Activated naive CD8-positive, alpha-beta T cell treated with anti-CD3 and anti-CD28 coated beads, Interleukin-2, amount 10 ng/mL, durations not matched to agents 7 days and 5 days (primary cell): ENCODE measurements around the gene ZSWIM3. TPM values are rescaled to one million over a fixed set of nuclear protein-coding genes. Genes with fewer than 3 reads are reported as not detected.

Experiments used
- ATAC-seq: fragments of 150-1000 bp; cut with Tn5 transposase; one replicate; pipeline ENCODE4 v1.10.0; 2021; ENCODE audit warnings: low read depth, moderate library complexity
- POLR2A ChIA-PET: fragments of 350-600 bp; sonication (Branson Sonifier 250); formaldehyde crosslinking; loops from one replicate; lab custom pipeline; 2021; ENCODE audit warnings: antibody characterized with exemption; lab: Charles Lee
- DNase-seq: peaks from one replicate; pipeline ENCODE4 v3.0.0; 2021
- H3K27ac Mint-ChIP-seq: one replicate; pipeline ENCODE4 v1.8.0; 2022; ENCODE audit warnings: mild to moderate bottlenecking, mixed read lengths
- H3K27me3 Mint-ChIP-seq: one replicate; pipeline ENCODE4 v1.8.0; 2022; ENCODE audit warnings: mild to moderate bottlenecking, moderate library complexity, mixed read lengths
- H3K36me3 Mint-ChIP-seq: one replicate; pipeline ENCODE4 v1.8.0; 2021; ENCODE audit warnings: mild to moderate bottlenecking, mixed read lengths
- H3K4me1 Mint-ChIP-seq: one replicate; pipeline ENCODE4 v1.8.0; 2021; ENCODE audit warnings: mixed read lengths
- H3K4me3 Mint-ChIP-seq: one replicate; pipeline ENCODE4 v1.8.0; 2022; ENCODE audit warnings: mild to moderate bottlenecking, moderate library complexity, mixed read lengths
- H3K9me3 Mint-ChIP-seq: one replicate; pipeline ENCODE4 v1.8.0; 2021; ENCODE audit warnings: mixed read lengths
- total RNA-seq, 2 experiments: library from RNA; stranded (reverse); gene quantifications; one replicate each; pipeline ENCODE4 v1.2.3, GENCODE V29; 2021

Gene ZSWIM3
- total RNA-seq, 2 experiments from 2014 or later: 5.3 to 5.7 TPM

DNA sequence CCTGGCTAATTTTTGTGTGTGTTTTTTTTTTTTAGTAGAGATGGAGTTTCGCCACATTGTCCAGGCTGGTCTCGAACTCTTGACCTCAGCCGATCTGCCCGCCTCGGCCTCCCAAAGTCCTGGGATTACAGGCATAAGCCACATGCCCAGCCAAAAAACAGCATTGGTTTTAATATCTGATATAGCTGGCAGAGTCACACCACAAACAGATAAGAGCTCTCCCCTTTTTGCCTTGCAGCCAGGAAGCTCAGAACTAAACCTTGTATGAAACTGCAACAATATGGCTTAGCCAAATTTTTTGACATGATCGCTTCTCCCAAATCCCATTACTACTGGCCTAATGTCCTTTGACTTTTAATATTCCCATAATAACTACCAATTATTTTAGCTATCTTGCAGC, 5.1 kb upstream of the ZSWIM3 start:
- DNase-seq (no peak), ATAC-seq (no peak)
- POLR2A ChIA-PET: interaction anchor here (0.7 to 1.4 kb wide), 2 partner anchors 26 to 40 kb away, joined by 3 to 4 read pairs; no protein-coding TSS in a partner anchor
- Mint-ChIP-seq H3K9me3 (no peaks in the 10 kb centered on the region), H3K4me1 (peaks cover 14% of the 10 kb centered on the region), H3K27me3 (no peaks in the 10 kb centered on the region), H3K4me3 (no peak overlapping the region), H3K27ac (no peak overlapping the region), H3K36me3 (peaks cover 19% of the 10 kb centered on the region)

DNA sequence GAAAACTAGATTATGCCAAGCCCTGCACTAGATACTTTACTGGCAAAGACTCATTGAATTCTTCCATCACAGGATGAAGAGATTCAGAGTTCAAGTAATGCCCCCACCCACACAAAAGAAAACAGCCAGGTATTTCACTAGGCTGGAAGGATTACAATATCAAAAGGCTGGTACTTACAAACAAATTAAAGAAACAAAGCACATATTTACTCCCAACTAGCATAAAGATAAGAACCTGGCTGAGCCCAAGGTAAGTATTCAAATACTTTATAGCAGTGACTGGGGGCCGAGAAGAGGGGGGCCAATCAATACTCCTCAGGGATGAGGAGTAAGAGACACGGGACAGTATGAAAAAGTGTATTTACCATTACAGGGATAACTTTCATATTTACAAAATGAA, 3.9 kb upstream of the ZSWIM3 start:
- peaks cover 22% of the 10 kb centered on the region for H3K4me1 Mint-ChIP-seq
- no peak for ATAC-seq
- peaks cover 19% of the 10 kb centered on the region for H3K36me3 Mint-ChIP-seq

DNA sequence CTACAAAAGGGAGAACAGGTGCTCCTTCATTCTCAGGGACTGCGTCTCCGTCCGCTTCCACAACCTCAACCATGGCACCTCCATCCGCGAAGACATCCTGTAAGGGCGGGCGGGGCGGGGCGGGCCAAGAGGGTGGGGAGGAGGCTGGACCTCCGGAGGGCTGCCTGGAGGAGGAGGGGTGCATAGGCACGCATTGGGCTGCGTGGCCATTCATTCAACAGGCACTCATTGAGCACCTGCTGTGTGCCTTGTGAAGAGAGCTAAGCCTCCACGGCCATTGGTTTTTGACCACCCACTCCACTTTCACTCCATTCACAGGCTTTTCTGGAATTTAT, 435 bp downstream of the ZSWIM3 start:
- peaks cover 11% of the 10 kb centered on the region for H3K36me3 Mint-ChIP-seq
- H3K4me3 Mint-ChIP-seq: peak overlapping the region; percentile 94
- H3K27me3 Mint-ChIP-seq: no peaks in the 10 kb centered on the region
- H3K9me3 Mint-ChIP-seq: no peaks in the 10 kb centered on the region
- no peak for DNase-seq
- peak; percentile 43 for ATAC-seq
- H3K27ac Mint-ChIP-seq: peak overlapping the region; percentile 99
- POLR2A ChIA-PET: interaction anchor here (0.7 to 3.8 kb wide), 14 partner anchors 9 to 113 kb away, joined by 3 to 33 read pairs (median 7); partner anchors contain the start of genes CTSA, NEURL2, PCIF1 and SNX21
- H3K4me1 Mint-ChIP-seq: peaks cover 29% of the 10 kb centered on the region

More for the DNA sequence above, 3.9 kb upstream of the ZSWIM3 start:
- H3K27ac Mint-ChIP-seq: no peak overlapping the region
- no peaks in the 10 kb centered on the region for H3K9me3 Mint-ChIP-seq
- POLR2A ChIA-PET: no interaction called here
- no peaks in the 10 kb centered on the region for H3K27me3 Mint-ChIP-seq
- no peak for DNase-seq
- no peak overlapping the region for H3K4me3 Mint-ChIP-seq

DNA sequence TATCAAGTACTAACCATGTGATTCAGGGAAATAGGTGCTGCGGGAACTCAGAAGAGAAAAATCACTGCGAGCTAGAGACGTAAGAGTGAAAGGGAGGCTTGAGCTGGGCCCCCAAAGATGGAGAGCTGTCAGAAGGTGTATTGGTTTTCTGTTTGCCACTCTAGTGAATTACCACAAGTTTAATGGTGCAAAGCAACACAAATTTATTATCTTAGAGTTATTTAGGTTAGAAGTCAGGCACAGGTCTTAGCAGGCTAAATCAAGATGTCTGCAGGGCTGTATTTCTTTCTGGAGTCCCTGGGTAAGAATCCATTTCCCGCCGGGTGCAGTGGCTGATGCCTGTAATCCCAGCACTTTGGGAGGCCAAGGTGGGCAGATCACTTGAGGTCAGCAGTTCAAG, 2.5 kb downstream of the ZSWIM3 start:
- H3K9me3 Mint-ChIP-seq: no peaks in the 10 kb centered on the region
- DNase-seq (no peak), ATAC-seq (no peak)
- POLR2A ChIA-PET: interaction anchor here (0.6 kb wide), 1 partner anchor 16 kb away, joined by 3 read pairs; no protein-coding TSS in a partner anchor
- H3K4me1 Mint-ChIP-seq: peaks cover 27% of the 10 kb centered on the region
- H3K27ac Mint-ChIP-seq: no peak overlapping the region
- peaks cover 7% of the 10 kb centered on the region for H3K36me3 Mint-ChIP-seq
- H3K27me3 Mint-ChIP-seq: no peaks in the 10 kb centered on the region
- H3K4me3 Mint-ChIP-seq: no peak overlapping the region

DNA sequence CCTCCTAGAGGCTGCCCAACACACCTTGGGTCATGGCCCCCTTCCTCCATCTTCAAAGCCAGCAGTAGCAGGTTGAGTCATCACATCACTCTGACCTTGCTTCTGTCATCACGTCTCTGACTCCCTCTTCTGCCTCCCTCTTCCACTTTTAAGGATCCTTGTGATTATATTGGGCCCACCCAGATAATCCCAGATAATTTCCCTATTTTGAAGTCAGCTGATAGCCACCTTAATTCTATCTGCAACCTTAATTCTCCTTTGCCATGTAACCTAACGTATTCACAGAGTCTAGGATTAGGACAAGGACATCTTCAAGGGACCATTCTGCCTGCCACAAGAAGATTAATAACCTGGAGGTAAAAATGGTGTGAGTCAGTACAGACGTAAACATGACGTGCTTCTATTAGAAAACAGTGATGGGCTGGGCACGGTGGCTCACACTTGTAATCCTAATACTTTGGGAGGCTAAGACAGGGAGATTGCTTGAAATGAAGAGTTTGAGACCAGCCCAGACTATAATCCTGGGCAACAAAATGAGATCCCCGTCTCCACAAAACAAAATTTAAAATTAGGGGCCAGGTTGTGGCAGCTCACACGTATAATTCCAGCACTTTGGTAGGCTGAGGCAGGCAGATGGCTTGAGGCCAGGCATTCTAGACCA, 3.3 kb downstream of the ZSWIM3 start:
- ATAC-seq (no peak), DNase-seq (no peak)
- Mint-ChIP-seq H3K4me3 (no peak overlapping the region), H3K27me3 (no peaks in the 10 kb centered on the region), H3K4me1 (peaks cover 24% of the 10 kb centered on the region), H3K27ac (no peak overlapping the region), H3K36me3 (peaks cover 7% of the 10 kb centered on the region), H3K9me3 (no peaks in the 10 kb centered on the region)
- POLR2A ChIA-PET: interaction anchor here (0.6 kb wide), 1 partner anchor 15 kb away, joined by 3 read pairs; no protein-coding TSS in a partner anchor

DNA sequence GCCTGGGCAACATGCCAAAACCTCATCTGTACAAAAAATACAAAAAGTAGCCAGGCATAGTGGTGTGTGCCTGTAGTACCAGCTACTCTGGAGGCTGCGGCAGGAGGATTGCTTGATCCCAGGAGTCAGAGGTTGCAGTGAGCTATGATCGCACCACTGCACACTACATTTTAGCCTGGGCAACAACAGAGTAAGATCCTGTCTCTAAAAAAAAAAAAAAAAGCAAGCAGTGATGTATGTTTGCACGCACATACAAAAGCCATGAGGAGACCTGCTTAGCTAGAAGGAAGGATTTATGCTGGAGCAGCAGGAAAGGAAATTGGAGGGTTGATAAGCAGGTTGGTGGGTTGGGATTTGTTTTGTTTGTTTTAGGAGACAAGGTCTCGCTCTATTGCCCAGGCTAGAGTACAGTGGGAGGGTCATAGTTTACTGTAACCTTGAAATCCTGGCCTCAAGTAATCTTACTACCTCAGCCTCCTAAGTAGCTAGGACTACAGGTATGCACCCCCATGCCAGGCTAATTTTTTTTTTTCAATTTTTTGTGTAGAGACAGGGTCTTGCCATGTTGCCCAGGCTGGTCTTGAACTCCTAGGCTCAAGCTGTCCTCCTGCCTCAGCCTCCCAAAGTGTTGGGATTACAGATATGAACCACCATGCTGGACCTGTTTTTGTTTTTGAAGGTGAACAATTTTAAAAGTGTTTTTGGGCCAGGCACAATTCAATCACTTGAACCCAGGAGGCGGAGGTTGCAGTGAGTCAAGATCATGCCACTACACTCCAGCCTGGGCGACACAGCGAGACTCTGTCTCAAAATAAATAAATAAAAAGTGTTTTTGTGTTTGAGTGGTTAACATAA, 4.0 kb downstream of the ZSWIM3 start:
- Mint-ChIP-seq H3K4me1 (peaks cover 19% of the 10 kb centered on the region), H3K27me3 (no peaks in the 10 kb centered on the region), H3K36me3 (peaks cover 7% of the 10 kb centered on the region), H3K27ac (no peak overlapping the region), H3K4me3 (no peak overlapping the region), H3K9me3 (no peaks in the 10 kb centered on the region)
- DNase-seq: no peak
- no peak for ATAC-seq
- POLR2A ChIA-PET: no interaction called here

DNA sequence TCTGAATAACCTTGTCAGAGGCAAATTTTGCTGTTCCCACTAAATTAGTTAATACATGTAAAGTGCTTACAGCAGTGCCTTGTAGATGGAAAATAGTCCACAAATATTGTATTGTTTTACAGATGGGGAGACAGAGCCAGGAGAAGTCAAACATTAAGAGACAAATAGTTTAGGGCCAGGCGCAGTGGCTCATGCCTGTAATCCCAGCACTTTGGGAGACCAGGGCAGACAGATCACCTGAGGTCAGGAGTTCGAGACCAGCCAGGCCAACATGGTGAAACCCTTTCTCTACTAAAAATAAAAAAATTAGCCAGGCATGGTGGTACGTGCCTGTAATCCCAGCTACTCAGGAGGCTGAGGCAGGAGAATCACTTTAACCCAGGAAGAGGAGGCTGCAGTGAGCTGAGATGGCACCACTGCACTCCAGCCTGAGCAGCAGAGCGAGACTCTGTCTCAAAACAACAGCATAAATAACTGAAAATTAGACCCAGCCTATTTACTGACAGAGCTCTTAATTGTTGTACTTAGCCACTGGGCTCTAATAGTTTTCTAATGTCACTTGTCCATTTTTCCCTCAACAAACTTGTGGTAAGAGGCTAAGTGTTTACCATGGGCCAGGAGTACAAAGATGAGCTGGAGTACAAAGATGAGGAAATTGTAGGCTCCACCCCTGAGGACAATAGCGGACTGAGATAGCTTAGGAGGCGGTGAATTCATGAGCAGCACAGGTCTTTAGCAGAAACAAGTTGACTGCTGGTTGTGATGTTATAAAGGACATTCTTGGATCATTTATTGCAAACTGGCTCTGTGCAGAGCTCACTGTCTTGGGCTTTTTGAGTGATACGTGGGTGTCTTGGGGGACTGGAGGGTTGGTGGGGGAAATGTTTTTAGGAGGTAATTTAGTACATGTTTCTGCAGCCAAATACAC, 6.4 kb downstream of the ZSWIM3 start:
- no peak for ATAC-seq
- no peak for DNase-seq
- Mint-ChIP-seq H3K36me3 (peaks cover 7% of the 10 kb centered on the region), H3K27ac (no peak overlapping the region), H3K27me3 (no peaks in the 10 kb centered on the region), H3K9me3 (no peaks in the 10 kb centered on the region), H3K4me1 (peaks cover 7% of the 10 kb centered on the region), H3K4me3 (no peak overlapping the region)
- POLR2A ChIA-PET: no interaction called here

DNA sequence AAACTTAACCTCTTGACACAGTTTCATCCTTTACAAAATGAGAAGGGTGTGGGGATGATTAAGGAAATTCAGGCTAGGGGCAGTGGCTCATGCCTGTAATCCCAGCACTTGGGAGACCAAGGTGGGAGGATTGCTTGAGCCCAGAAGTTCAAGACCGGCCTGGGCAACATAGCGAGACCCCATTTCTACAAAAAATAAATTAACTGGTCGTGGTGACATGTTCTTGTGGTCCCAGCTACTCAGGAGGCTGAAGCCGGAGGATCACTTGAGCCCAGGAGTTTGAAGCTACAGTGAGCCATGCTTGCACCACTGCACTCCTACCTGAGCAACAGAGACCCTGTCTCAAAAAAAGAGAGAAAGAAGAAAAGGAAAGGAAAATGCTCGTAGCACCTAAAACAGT, 9.0 kb downstream of the ZSWIM3 start:
- no peak overlapping the region for H3K27ac Mint-ChIP-seq

DNA sequence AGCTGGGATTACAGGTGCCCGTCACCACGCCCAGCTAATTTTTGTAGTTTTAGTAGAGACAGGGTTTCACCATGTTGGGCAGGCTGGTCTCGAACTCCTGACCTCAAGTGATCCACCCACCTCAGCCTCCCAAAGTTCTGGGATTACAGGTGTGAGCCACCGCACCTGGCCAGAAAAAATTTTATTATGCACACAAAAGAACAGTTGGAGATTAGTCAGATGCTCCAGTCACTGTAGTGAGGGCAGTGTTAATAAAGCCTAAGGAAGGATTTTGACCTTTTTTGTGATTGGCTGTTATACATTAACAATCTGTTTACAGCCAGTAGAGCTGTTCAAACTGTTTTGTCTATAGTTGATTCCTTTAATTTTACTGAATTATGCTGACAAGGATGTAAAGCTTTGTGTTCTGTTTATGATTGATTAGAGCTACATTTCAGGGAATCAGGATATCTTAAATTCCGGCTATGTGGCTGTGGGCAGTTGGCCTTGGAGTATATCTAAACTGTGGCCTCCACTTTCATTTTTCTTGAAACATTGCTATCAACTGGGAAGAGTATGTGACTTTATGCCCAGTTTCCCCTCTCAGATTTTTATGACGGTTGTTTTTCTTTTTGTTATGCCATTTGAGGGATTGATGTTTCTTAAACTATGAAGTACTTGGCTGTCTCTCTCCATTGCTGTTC, 9.9 kb downstream of the ZSWIM3 start:
- ATAC-seq (no peak), DNase-seq (no peak)
- Mint-ChIP-seq H3K27me3 (no peaks in the 10 kb centered on the region), H3K27ac (no peak overlapping the region), H3K4me1 (no peaks in the 10 kb centered on the region), H3K4me3 (no peak overlapping the region), H3K36me3 (peaks cover under 1% of the 10 kb centered on the region), H3K9me3 (no peaks in the 10 kb centered on the region)
- POLR2A ChIA-PET: interaction anchor here (1.0 kb wide), 2 partner anchors 9 to 11 kb away, joined by 3 read pairs; no protein-coding TSS in a partner anchor

More for the DNA sequence above, 9.0 kb downstream of the ZSWIM3 start:
- POLR2A ChIA-PET: interaction anchor here (1.0 kb wide), 2 partner anchors 8 to 10 kb away, joined by 3 read pairs; no protein-coding TSS in a partner anchor
- ATAC-seq (no peak), DNase-seq (no peak)
- no peaks in the 10 kb centered on the region for H3K4me1 Mint-ChIP-seq
- H3K36me3 Mint-ChIP-seq: no peaks in the 10 kb centered on the region
- H3K27me3 Mint-ChIP-seq: no peaks in the 10 kb centered on the region
- H3K4me3 Mint-ChIP-seq: no peak overlapping the region
- H3K9me3 Mint-ChIP-seq: no peaks in the 10 kb centered on the region

DNA sequence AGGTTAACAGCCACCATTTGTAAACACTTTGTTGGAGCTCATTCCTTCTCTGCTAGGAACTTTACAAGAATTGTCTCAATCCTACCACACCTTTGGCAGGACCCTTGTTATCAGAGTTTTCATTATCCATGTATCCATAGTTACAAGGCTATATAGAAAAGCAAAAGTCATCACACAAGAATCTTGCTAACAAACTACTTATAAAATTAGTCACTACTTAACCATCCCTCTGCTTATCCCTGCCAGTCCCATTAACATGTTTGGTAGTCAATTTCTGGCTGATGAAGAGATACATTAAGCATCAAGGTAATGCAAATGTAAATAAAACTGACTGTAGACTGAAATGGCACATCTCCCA, 10.4 kb downstream of the ZSWIM3 start:
- peaks cover 2% of the 10 kb centered on the region for H3K36me3 Mint-ChIP-seq
- POLR2A ChIA-PET: interaction anchor here (0.8 kb wide), 1 partner anchor 10 kb away, joined by 4 read pairs; no protein-coding TSS in a partner anchor
- ATAC-seq: no peak
- H3K27me3 Mint-ChIP-seq: no peaks in the 10 kb centered on the region
- no peak for DNase-seq
- no peak overlapping the region for H3K27ac Mint-ChIP-seq
- H3K9me3 Mint-ChIP-seq: no peaks in the 10 kb centered on the region
- no peak overlapping the region for H3K4me3 Mint-ChIP-seq
- no peaks in the 10 kb centered on the region for H3K4me1 Mint-ChIP-seq

DNA sequence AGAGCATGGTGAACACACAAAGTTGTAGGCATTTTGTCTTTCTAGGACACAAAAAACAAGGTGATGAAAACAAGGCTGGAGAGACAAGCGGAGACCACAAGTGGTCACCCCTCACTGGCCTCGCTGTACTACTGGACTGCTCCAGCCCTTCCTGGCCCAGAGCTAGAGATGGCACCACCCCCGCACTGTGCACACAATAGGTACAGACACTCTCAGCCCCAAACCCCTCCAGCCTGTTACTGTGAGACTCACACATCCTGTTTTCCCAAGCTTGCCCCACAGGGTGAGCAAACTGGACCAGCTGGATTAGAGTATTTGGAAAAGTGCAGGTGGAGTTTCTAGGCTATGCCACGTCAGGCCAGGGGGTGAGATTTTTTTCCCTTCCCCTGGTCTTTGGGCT, 15.2 kb downstream of the ZSWIM3 start:
- ATAC-seq: no peak
- POLR2A ChIA-PET: interaction anchor here (0.6 to 0.7 kb wide), 2 partner anchors 8 to 14 kb away, joined by 3 read pairs; partner anchors contain the start of gene ZSWIM1
- H3K27me3 Mint-ChIP-seq: no peaks in the 10 kb centered on the region
- no peak overlapping the region for H3K27ac Mint-ChIP-seq
- no peaks in the 10 kb centered on the region for H3K9me3 Mint-ChIP-seq
- H3K36me3 Mint-ChIP-seq: peaks cover 2% of the 10 kb centered on the region
- no peak overlapping the region for H3K4me3 Mint-ChIP-seq
- DNase-seq: no peak
- H3K4me1 Mint-ChIP-seq: no peaks in the 10 kb centered on the region

DNA sequence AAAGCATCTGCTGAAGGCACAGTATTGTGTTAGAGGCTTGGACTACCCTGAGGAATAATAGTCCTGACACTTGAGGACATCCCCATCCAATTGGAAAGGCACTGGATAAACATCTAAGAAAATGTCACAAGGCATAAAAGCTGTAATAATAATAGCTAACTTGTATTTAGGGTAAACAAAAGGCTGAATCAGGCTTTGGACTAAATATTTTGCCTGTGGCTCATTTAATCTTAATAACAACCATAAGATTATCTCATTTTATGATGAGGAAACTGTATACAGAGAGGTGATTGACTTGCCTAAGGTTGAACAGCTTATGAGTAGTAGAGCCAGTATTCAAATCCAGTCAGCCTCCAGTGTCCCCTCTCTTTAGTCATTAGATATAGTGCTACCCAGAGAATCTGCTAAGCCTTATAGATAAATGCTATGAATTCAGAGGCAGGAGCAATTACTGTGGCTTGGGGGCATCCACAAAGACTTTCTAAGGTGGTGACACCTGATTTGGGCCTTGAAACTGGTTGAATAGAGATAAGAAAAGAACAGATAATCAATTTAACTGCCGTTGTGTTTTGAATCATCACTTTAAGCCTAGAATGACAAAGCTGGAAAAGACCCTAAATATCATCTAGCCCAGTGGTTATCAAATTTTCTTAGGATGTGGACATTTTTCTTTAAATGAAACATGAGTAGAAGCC, 16.1 kb downstream of the ZSWIM3 start:
- Mint-ChIP-seq H3K27me3 (no peaks in the 10 kb centered on the region), H3K4me3 (no peak overlapping the region), H3K9me3 (no peaks in the 10 kb centered on the region), H3K4me1 (no peaks in the 10 kb centered on the region), H3K36me3 (peaks cover 2% of the 10 kb centered on the region), H3K27ac (no peak overlapping the region)
- POLR2A ChIA-PET: no interaction called here
- ATAC-seq (no peak), DNase-seq (no peak)
